Prostate gland (tissue), 2 donors: ENCODE results near the gene GLYAT. TPM values are rescaled to one million over a fixed set of nuclear protein-coding genes. Genes with fewer than 3 reads are reported as not detected.

Experiments
- DNase-seq: peaks from one replicate; pipeline ENCODE4 v3.0.0-alpha.2; 2019; ENCODE audit warnings: low spot score
- H3K27ac ChIP-seq, 2 donors: fragments of 200-600 bp; sonication (generic); 2 replicates each; pipeline ENCODE4 v1.5.1; 2017 to 2019
- H3K27me3 ChIP-seq: fragments of 200-600 bp; sonication (generic); replicated peaks from 2 replicates; pipeline ENCODE4 v1.5.1; 2019; ENCODE audit not compliant: insufficient read depth
- H3K36me3 ChIP-seq, 2 donors: fragments of 200-600 bp; sonication (generic); 1 replicate in 1 of 2; 2 replicates in 1 of 2; pipeline versions ENCODE4 v1.5.1 to v1.8.1; 2017 to 2019
- H3K4me1 ChIP-seq: fragments of 200-600 bp; sonication (generic); replicated peaks from 2 replicates; pipeline ENCODE4 v1.5.1; 2019
- H3K4me3 ChIP-seq, 2 donors: fragments of 200-600 bp; sonication (generic); 2 replicates each; pipeline ENCODE4 v1.5.1; 2017 to 2019
- H3K9me3 ChIP-seq: fragments of 200-600 bp; sonication (generic); 2 replicates; pipeline ENCODE4 v1.5.1; 2017
- CTCF ChIP-seq, 4 experiments: fragments of 200-600 bp in 2 of 4; fragments of 450-650 bp in 2 of 4; sonication (generic) in 2 of 4; IDR thresholded peaks; 1 replicate in 3 of 4; 2 replicates in 1 of 4; pipeline ENCODE4 v1.5.1; 2016 to 2019; ENCODE audit warnings: antibody characterized with exemption in 4 of 4, mild to moderate bottlenecking in 2 of 4, moderate library complexity in 2 of 4
- POLR2A ChIP-seq: fragments of 450-650 bp; IDR thresholded peaks from one replicate; pipeline ENCODE4 v1.6.1; 2016; ENCODE audit warnings: antibody characterized with exemption, mild to moderate bottlenecking
- POLR2AphosphoS5 ChIP-seq: sonication (generic); formaldehyde crosslinking; IDR thresholded peaks from one replicate; pipeline ENCODE4 v1.6.1; 2017; ENCODE audit warnings: antibody characterized with exemption
- WGBS: methylation state at CpG from one replicate; pipeline ENCODE4 v1.1.5; 2018; 5-methylcytosine and 5-hydroxymethylcytosine counted together
- intact Hi-C: fragments of 100-400 bp; cut with DNase I; formaldehyde crosslinking; loops from one replicate; pipeline ENCODE4 v1.14.2; 2022
- total RNA-seq, 2 donors: library from RNA; depleted of rRNA; stranded (reverse); fragments of >200 nt; gene quantifications; one replicate each; pipeline ENCODE4 v1.1.0, GENCODE V29; 2016

The GLYAT gene
- total RNA-seq, 2 donors from 2014 or later: not detected

GRCh38 chr11:58771458-58771855 lies 39.7 kb upstream of the GLYAT start:
- Histone ChIP-seq H3K9me3 (no peaks in the 10 kb centered on the region), H3K27me3 (peaks cover 2% of the 10 kb centered on the region), H3K36me3 (no peaks in the 10 kb centered on the region), H3K4me1 (no peaks in the 10 kb centered on the region), H3K4me3 (no peak overlapping the region), H3K27ac (no peak overlapping the region)
- intact Hi-C loops: no loop called here
- DNase-seq: no peak
- TF ChIP-seq POLR2AphosphoS5: no peak
- 80% methylated on average over 3 of the region's 3 CpGs for WGBS

DNA sequence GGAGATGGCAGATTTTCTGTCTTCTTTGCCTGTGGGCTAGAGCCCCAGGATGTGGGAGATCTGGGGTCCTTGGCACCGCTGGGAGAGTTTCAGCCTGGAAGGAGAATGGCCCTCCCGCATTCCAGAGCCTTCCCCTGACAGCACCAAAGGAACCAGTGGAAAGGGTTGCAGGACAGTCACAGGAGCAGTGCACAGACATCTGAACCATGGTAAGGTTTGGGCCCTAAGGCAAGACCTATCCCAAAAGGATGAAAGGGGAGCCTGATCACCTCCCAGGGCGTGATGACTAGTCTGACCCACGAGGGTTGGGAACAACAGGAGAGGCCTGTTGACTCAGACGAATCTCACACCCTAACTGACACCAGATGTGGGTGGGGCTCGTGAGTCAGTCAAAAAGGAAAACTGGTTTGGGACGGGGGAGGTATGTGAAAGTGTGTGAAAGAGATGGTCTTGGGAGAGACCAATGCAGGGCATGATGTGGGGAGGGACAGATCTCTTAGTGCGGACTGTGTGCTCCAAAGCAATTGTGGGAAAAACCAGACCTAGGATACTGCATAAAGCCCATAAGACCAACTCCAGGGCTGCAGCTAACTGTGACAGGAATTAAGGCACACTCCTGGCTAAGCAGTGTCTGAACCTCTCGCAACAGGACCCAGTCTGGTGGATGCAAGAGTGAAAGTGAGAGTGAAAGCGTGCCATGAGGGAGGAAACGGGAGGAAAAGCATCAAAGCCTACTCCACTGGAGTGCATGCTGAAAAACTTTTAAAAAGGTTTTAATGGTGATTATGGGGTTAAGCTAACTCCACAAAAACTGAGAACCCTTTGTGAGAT lies 39.1 kb upstream of the GLYAT start:
- WGBS: 69% methylated on average over 11 of the region's 11 CpGs
- no peaks in the 10 kb centered on the region for H3K4me1 ChIP-seq

GRCh38 chr11:58770166-58770565 lies 38.4 kb upstream of the GLYAT start:
- WGBS: 68% methylated on average over 2 of the region's 2 CpGs
- intact Hi-C loops: no loop called here
- no peaks in the 10 kb centered on the region for H3K4me1 ChIP-seq
- H3K4me3 ChIP-seq: no peak overlapping the region
- TF ChIP-seq POLR2A (no peak), CTCF (IDR thresholded peaks at IDR 0.05) (no peak)
- no peaks in the 10 kb centered on the region for H3K9me3 ChIP-seq
- no peak overlapping the region for H3K27ac ChIP-seq
- H3K36me3 ChIP-seq: no peaks in the 10 kb centered on the region
- peaks cover 2% of the 10 kb centered on the region for H3K27me3 ChIP-seq
- no peak for DNase-seq

More for the DNA sequence above, 39.1 kb upstream of the GLYAT start:
- Histone ChIP-seq H3K27ac (no peak overlapping the region), H3K36me3 (no peaks in the 10 kb centered on the region), H3K27me3 (peaks cover 2% of the 10 kb centered on the region), H3K4me3 (no peak overlapping the region), H3K9me3 (no peaks in the 10 kb centered on the region)
- no peak for DNase-seq
- TF ChIP-seq POLR2AphosphoS5 (no peak), POLR2A (no peak), CTCF (IDR thresholded peaks at IDR 0.05) (no peak)
- intact Hi-C loops: no loop called here

GRCh38 chr11:58769308-58769707 lies 37.6 kb upstream of the GLYAT start:
- H3K9me3 ChIP-seq: no peaks in the 10 kb centered on the region
- H3K27ac ChIP-seq: no peak overlapping the region
- intact Hi-C loops: no loop called here
- no peak overlapping the region for H3K4me3 ChIP-seq
- H3K27me3 ChIP-seq: peaks cover 2% of the 10 kb centered on the region
- H3K4me1 ChIP-seq: no peaks in the 10 kb centered on the region
- DNase-seq: no peak
- no peaks in the 10 kb centered on the region for H3K36me3 ChIP-seq
- 34% methylated on average over 2 of the region's 2 CpGs for WGBS
- TF ChIP-seq CTCF (IDR thresholded peaks at IDR 0.05) (no peak), POLR2A (no peak), POLR2AphosphoS5 (no peak)

GRCh38 chr11:58768137-58768536 lies 36.4 kb upstream of the GLYAT start:
- no peaks in the 10 kb centered on the region for H3K36me3 ChIP-seq
- no peak overlapping the region for H3K4me3 ChIP-seq
- H3K27me3 ChIP-seq: peaks cover 2% of the 10 kb centered on the region
- no peaks in the 10 kb centered on the region for H3K4me1 ChIP-seq
- no peak overlapping the region for H3K27ac ChIP-seq
- no peak for DNase-seq
- intact Hi-C loops: no loop called here
- TF ChIP-seq CTCF (IDR thresholded peaks at IDR 0.05) (no peak), POLR2A (no peak), POLR2AphosphoS5 (no peak)
- H3K9me3 ChIP-seq: no peaks in the 10 kb centered on the region
- 48% methylated on average over 2 of the region's 2 CpGs for WGBS
